Measurements from ENCODE around the gene CEP152. TPM values are rescaled to one million over a fixed set of nuclear protein-coding genes. Genes with fewer than 3 reads are reported as not detected.

Gene CEP152
- total RNA-seq, 1 donor from 2014 or later, result 11.1 TPM

DNA sequence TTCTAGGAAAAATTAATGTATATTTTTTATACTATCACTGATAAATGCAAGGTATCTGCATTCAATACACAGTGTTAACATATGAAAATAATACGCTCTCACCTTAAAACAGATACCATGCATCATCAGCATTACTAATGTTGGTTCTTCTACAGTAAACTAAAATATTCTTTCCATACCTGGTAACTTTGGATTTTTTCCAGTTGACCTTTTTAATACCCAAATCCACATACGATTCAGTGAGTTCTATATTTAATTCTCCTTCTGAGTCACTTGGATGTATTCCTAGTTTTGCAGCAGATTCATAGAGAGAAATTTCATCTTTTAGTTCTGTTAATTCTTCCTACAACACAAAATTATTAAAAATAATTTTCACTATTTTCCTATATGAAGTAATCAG lies 29.9 kb downstream of the CEP152 start:
- no peak for DNase-seq (ENCODE audit: low spot score)
- intact Hi-C loops (cut with DNase I), result no loop called here
- no peak for ATAC-seq

DNA sequence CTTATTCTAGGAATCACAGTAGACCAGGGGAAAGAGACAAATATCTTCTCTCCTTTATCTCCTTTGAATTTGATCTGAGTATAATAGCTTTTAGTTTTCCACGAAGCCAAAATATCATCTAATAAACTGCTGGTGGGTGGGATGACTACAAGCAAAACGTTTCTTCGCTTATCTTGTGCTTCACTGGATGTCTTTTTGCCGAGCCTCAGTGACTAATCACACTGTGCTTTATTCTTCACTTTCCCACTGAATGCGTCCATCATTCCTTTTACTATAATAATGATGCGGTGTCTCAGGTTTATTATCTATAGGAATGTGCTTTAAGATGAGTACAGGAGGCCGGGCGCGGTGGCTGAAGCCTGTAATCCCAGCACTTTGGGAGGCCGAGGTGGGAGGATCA lies 32.5 kb downstream of the CEP152 start:
- ATAC-seq (no peak), DNase-seq (ENCODE audit: low spot score) (no peak)
- intact Hi-C loops (cut with DNase I), result no loop called here

DNA sequence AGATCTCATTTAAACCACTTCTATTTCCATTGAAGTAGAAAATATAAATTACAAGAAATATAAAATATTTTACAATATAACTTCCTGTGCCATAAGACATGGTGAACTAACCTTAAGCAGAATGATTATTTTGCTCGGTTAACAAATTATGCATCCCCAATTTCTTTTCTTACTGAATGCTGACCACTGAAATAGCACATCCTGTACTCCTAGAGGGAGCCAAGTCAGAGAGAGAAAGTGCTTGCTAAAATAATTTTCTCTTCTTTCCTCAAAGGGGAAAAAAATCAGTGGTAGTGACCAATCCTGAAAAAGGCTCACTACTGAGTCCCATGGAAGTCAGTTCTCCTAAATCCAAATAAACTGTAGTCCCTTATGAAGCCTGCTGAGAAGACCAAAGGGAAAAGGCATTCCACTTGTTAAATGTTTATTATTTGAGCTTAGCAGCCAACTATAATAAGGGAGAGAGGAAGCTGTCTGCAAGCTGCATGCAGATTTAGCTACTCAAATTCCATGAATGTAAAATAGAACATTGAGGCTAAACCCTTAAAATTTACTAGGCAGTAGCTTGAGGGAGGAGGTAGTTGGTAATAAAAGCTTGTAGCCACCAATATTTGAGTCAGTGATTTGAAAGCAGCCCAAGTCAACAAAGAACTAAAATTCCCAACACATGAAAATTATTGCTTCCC lies 33.1 kb downstream of the CEP152 start:
- intact Hi-C loops (cut with DNase I), result no loop called here
- DNase-seq (ENCODE audit: low spot score) (no peak), ATAC-seq (peak; percentile 42)

DNA sequence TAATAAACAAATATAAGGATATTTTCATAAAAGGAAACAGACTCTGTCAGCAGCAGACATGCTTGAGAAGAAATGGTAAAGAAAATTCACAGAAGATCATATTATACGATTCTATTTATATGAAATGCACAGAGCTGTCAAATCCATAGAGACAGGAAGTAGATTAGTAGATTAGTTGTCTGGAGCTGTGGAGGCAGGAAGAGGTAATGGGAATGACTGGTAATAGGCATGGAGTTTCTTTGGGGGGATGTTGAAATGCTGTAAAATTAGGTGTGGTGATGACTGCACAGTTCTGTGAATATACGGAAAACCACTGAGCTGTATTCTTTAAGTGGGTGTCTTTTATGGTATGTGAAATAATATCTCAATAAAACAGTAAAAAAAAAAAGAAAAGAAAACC lies 35.3 kb downstream of the CEP152 start:
- no peak for ATAC-seq
- DNase-seq (ENCODE audit: low spot score), result no peak
- intact Hi-C loops (cut with DNase I), result no loop called here

DNA sequence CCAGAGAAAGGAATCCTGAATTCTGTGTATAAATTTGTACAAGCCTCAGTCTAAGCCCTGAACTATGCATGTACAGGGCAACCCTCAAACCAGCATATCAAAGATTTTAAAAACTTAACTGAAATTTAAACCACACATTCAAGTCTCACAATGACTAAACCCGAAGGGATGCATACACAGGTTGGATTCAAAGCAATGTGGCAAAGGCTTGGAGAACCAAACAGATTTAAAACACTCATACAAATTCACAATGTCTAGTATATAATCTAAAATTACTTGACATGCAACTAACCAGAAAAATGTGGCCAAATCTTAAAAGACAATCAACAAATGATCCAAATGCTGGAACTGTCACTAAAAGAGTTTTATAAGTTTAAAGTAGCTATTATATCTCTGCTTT lies 36.4 kb downstream of the CEP152 start:
- DNase-seq (ENCODE audit: low spot score) (no peak), ATAC-seq (no peak)
- intact Hi-C loops (cut with DNase I), result no loop called here

DNA sequence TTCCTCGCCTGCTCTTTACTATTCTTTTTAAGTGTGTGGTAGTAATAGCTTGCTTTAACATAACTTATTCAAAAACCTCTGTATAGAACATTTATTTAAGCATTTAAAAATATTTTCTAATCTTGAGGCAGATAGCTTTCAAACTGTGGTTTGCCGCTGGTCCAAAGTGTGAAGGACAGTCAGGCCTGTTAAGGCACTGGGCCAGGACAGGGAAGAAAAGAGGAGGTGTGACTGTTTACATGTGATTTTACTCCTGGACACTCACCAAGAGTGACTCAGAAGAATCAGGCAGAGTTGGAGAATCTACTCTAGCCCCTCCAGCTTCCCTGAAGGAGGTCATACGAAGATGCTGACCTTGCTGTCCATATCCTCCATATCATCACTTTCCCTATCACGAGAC lies 44.7 kb downstream of the CEP152 start:
- DNase-seq (ENCODE audit: low spot score) (no peak), ATAC-seq (no peak)
- intact Hi-C loops (cut with DNase I), result no loop called here

DNA sequence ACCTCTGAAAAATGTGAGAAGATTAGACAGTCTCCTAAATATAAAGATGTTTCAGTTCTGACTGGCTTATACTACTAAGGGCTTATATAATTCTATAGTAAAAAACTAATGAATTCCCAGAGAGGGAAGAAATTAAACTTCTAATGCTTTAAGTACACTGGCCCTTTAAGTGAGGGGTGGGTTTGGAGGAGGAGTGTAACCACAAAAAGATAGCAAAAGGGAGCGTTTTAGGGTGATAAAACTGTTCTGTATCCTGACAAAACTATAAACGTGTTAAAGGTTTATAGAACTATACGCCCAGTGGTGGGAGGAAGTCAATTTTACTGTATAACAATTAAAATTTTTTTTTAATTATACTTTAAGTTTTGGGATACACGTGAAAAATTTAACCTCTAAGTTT lies 45.8 kb downstream of the CEP152 start:
- intact Hi-C loops (cut with DNase I), result no loop called here
- DNase-seq (ENCODE audit: low spot score), result no peak
- ATAC-seq, result no peak

DNA sequence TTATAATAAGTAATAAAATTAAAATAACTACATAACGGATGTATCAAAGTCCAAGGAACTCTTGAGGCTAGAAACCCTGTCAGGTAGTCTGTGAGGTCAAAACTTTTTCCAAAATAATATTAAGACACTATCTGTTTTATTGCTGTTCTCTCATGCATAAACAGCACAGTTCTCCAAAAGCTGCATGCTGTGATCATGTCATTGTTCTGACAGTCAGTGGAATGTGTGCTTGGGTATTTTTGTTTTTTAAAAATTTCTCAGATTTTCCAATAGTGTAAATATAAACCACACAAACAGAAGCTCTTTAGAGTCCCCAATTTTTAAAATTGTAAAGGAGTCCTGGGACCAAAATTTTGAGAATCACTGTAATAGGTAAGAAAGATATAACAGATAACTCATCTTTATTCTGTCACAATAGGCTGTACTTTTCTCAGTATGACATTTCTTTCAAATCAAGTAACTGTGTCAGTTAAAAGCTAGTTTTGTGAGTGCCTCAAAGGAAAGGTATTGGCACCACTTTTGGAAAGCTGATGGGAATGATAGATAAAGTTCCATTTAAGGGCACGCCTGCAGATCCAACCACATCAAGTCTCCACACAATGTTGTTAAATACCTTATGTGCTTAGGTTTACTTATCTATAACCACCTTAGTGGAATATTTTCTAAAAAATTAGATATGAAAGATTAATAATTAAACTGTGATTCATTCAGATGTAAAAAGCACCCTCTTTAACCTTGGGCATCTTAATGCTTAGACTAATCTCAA lies 49.3 kb downstream of the CEP152 start:
- intact Hi-C loops (cut with DNase I), result no loop called here
- ATAC-seq (no peak), DNase-seq (ENCODE audit: low spot score) (no peak)

DNA sequence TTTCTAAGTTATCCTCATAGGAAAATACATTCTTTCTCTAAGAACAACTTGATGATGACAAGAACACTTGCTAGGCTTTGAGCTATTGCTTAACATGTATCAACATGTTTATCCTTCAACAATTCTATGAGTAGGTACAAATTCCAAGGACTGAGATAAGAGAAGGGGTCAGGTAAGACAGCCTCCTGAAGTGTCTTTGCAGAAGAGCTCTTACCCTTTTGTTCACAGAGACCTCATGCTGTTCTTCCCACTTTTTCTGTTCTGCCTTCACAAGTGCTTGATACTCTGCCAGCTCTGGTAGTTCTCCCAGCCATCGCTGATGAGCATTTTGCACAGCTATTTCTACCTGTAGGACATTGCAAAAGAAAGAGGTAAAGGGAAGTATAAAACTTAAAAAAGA lies 50.9 kb downstream of the CEP152 start:
- ATAC-seq, result no peak
- intact Hi-C loops (cut with DNase I), result no loop called here
- no peak for DNase-seq (ENCODE audit: low spot score)

DNA sequence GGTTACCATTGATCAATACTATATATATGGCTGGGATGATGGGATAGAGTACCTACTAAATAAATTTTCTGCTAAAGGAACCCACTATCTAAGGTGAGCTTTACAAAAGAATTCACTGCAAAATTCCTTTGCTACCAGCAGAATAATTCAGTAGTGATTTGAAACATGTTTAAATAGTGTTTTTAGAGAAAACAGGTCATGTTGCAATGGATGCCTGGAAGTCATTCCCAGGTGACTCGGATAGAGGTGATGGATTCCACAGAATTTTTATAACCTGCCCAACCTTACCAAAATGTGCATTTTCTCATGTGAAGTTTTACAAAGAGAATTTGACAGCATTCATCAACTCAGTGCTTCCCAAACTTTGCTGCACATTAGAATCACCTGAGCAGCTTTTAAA lies 53.2 kb downstream of the CEP152 start:
- ATAC-seq, result no peak
- intact Hi-C loops (cut with DNase I), result no loop called here
- DNase-seq (ENCODE audit: low spot score), result no peak

DNA sequence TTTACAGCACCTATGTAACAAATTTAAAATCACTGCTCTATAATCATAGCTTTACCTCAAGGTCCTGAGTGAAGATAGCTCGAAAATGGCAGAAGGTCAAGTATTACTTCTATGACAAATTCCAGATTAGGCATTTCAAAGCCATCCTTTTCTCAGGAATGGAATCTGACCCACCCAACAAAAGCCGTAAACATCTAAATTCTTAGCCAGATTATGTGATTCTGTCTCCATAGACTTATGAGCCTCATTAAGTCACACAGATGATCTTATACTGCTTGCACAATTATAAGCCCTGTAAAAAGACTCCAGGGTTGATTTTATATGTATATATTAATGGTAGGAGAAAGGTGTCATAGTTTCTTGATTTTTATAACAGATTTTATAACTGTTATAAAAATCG lies 56.9 kb downstream of the CEP152 start:
- no peak for ATAC-seq
- intact Hi-C loops (cut with DNase I), result no loop called here

DNA sequence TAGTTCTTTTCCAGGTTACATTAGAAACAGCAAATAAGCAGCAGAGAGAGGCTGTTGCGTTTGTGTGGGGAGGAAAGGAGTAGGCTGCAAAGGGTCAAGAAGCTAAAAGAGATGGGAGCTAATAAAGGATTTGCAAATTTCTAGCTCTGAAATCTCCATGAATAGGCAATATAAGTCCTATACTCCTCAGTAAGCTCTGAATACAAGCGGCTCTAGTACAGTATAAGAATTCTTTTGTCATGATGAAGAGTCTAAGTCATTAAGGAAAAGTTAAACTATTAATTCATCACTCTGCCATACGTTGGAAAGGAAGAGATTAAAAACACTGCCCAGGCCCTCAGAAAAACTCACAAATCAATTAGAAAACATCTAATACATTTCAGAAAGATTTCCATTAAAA lies 59.3 kb downstream of the CEP152 start:
- no peak for DNase-seq (ENCODE audit: low spot score)
- no peak for ATAC-seq
- intact Hi-C loops (cut with DNase I), result no loop called here

More for the DNA sequence above, 56.9 kb downstream of the CEP152 start:
- no peak for DNase-seq (ENCODE audit: low spot score)

DNA sequence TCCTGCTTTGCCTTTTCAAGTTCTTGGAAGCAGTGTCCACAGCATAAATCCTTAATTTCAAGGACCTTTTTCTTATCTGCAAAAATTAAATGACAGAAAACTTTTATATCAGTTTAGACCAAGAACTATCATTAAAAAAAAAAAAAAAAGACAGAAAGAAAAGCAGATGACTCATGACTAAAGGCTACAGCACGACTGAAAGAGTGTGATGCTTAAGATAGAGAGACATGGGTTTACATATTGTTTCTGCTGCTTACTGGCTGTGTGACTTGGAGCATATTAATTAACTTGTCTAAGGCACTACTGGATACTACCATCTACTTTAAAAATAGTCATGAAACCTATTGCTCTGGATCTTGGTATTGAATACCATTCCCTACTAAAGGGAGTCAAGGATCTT lies 62.3 kb downstream of the CEP152 start:
- intact Hi-C loops (cut with DNase I), result no loop called here
- ATAC-seq (no peak), DNase-seq (ENCODE audit: low spot score) (no peak)

DNA sequence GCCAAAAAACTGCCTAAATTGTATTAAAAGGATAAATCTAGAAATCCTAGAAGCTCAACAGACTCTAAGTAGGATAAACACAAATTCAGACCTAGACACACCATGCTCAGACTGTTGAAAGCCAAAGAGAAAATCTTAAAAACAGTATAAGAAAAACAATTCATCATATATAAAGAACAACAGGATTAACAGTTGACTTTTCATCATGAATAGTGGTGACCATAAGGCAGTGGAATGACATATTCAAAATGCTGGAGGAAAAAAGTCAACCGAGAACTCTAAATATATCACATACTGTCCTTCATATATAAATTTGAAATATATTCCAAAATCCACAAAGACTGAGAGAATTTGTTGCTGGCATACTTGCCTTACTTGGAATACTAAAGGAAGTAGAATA lies 77.3 kb downstream of the CEP152 start:
- DNase-seq (ENCODE audit: low spot score), result no peak
- intact Hi-C loops (cut with DNase I), result no loop called here
- ATAC-seq, result no peak

DNA sequence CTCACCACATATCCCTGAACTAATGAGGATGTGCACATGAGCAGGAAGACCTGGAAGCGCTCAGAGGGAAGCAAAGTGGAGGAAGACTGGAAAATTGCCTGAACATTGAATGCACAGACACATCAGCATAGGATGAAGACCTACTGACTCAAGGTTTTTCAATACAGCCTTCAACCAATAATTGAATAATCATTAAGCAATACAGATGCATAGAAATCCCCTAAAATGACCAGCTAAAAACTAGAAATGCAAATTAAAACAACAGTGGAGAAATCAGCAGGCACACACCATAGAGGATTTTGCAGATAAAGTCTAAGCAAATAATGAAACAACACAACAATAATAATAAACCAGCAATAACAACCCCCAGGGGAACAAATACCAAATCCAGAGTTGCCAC lies 80.4 kb downstream of the CEP152 start:
- intact Hi-C loops (cut with DNase I), result no loop called here
- DNase-seq (ENCODE audit: low spot score), result no peak
- ATAC-seq, result no peak

DNA sequence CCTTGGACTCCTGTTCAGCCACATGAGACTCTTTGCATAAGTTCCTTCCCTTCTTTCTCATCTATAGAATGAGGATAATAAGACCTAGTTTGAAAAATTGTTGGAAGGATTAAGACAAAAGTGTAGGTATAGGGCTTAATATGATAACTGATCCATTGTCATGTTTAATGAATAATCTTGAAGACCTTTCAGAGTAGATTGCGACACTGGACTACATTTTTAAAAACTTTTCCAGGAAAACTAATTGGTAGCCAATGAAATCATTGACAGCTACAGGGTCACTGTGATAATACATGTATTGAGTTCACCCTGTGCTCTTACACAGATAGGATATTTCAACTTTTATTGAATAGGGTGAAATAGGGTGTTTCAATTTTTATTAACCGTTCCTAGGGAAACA lies 86.9 kb downstream of the CEP152 start:
- no peak for DNase-seq (ENCODE audit: low spot score)
- intact Hi-C loops (cut with DNase I), result no loop called here
- ATAC-seq, result no peak

DNA sequence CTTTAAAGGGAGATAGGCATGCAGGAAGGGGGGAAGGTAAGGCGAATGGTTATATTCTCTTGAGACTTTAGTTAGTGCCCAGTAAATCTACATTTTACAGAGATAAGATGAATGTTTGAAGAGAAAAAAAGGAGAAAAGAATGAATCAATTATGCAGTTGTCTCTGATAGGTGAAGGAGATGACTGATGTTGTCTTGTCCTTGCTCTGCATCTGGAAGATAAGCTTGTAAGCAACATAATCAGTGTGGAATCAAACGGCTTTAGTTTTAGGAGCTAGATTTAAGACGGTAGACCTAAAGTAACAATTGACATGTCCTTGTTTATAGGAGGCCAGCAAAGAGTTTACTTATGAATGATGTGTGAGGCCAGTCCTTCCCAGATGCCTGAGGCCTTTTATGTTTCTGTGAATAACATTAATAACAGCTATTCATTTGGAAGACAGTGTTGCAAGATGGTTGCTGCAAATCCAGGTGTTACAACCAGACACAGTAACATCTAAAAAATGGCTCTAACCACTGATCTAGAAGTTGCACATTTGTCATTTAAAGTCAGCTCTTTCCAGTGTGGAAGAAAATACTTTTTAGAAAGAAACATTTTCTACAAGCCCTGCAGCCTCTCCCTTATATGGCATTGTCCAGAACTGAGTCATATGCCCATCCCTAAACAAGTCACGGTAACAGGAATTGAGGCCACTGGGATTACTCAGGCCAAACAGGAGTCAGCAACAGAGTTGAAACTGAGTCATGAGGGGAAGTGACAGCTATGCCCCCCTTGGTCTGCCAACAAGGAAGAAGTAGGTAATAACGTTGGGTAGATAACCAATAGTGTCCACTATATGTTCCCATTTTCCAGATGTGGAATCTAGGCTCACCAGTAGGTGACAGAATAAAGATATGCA lies 87.9 kb downstream of the CEP152 start:
- intact Hi-C loops (cut with DNase I), result no loop called here

DNA sequence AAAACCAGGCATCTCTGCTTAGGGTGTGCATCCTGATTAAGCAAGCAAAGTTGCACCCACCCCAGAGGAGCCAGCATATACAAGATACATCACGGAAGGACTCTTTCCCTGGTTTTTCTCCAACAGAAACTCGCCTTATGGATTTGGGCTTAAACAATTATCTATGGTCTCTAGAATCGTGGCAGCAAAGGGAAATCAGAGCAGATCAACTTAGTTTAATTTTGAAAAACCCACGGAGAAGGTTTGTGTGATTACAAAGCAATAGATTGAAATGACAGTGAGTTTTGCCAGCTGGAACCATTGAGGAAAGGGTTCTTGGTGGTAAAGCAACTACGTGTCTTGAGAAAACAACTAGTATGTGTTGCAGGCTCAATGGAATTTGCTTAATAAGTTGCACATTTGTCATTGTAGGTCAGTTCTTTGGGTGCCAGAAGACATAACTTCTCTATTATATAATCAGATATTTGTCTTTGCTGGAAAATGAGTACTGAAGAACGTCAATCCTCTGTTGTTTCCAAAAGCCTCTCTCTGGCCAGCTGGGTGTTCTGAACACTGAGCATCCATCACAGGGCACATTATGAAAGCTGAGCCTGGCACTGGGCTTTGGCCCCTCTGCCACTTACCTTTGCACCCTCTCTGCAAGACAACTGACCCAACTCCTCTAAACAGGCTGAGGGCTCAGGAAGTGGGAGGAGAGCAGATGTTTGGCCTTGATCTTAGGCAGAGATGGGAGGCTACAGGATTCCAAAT lies 89.6 kb downstream of the CEP152 start:
- DNase-seq (ENCODE audit: low spot score) (no peak), ATAC-seq (peak; percentile 44)
- intact Hi-C loops (cut with DNase I), result no loop called here

More for the DNA sequence above, 87.9 kb downstream of the CEP152 start:
- ATAC-seq (no peak), DNase-seq (ENCODE audit: low spot score) (no peak)

DNA sequence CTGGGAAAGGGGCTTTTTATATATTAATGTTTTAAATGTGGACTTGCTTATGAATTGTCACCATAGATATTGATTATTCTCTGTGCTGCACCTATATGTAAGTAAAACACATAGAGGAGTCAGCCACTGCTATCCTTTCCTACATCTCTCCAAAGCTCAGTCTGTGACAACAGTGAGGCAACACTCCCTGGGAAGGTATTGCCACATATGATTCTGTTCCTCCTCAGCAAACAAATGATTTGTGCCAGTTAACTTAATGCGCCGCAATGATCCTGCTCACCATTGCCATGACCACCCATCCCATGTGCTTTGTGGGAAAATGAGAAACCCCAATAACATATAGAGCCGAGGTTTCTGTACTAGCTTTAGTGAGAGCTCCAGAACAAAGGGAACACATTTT lies 90.2 kb downstream of the CEP152 start:
- intact Hi-C loops (cut with DNase I), result no loop called here
- DNase-seq (ENCODE audit: low spot score), result no peak
- ATAC-seq, result no peak
